ENCODE measurements around the gene SMIM5. TPM values are rescaled to one million over a fixed set of nuclear protein-coding genes. Genes with fewer than 3 reads are reported as not detected.
A peak's percentile ranks its signal among the peaks of the same experiment; 100 is the strongest.

SMIM5 gene, protein sequence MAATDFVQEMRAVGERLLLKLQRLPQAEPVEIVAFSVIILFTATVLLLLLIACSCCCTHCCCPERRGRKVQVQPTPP
- under 1 TPM in 3 of 4 donors, not detected in 1; 0.11 to 0.28 (median 0.17) TPM for total RNA-seq
- polyA plus RNA-seq: under 1 TPM; 0.17 to 0.92 (median 0.21) TPM
- long read RNA-seq, donor 1: 0 reads
- long read RNA-seq, donor 2: 0 reads

- 4 to 8% (median 7%) methylated on average over 16 to 19 of the region's 19 CpGs for WGBS, 3 donors
Measured at GRCh38 chr17:75632863-75633485, at the start of gene SMIM5. SMIM5 (plus strand) TSS chr17:75633434; CDS start chr17:75640202, 6,768 bp downstream.

DNA sequence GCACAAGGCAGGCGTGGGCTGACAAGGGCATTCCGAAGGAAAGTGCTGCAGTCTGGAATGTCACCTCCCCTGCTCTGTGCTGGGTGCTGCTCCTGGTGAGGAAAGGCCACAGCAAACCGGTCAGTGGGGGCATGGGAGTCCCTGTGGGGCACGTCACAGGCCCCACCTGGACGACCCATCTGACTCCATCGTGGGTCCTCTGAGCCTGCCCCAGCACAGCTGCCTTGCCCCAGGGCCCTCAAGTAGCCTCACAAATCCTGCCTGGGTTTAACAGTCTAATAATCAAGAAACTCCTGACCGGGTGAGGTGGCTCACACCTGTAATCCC lies 48.4 kb upstream of the SMIM5 start:
- DNase-seq (no peak), ATAC-seq (no peak)
- intact Hi-C loops (cut with DNase I): loop anchor here in 1 of 2 donors (5.0 kb wide), 1 partner anchor 68 kb away; the partner anchor contains the start of genes CASKIN2 and TSEN54
- no peak overlapping the region for H3K4me3 ChIP-seq
- no peaks in the 10 kb centered on the region for H3K36me3 ChIP-seq (ENCODE audit: insufficient read depth in 1 of 2, low read depth in 1 of 2)
- peaks cover 0 to 11% (median 6%) of the 10 kb centered on the region in 3 donors for H3K27me3 ChIP-seq (ENCODE audit: insufficient read depth in 3 of 3, low read length in 2 of 3)
- H3K27ac ChIP-seq: no peak overlapping the region
- 85 to 91% (median 87%) methylated on average over 7 of the region's 7 CpGs for WGBS, 3 donors
- peaks cover 2% of the 10 kb centered on the region for H3K4me1 ChIP-seq
- TF ChIP-seq CTCF (IDR thresholded peaks at IDR 0.05): no peak
- H3K9me3 ChIP-seq: no peaks in the 10 kb centered on the region

More at GRCh38 chr17:75632863-75633485, at the start of gene SMIM5:
- Histone ChIP-seq H3K36me3 (ENCODE audit: insufficient read depth in 1 of 2, low read depth in 1 of 2) (peaks cover 0 to 28% of the 10 kb centered on the region in 2 donors), H3K4me1 (peaks cover 46% of the 10 kb centered on the region), H3K27ac (peak within 1 kb of the TSS; percentile 78), H3K9me3 (no peaks in the 10 kb centered on the region), H3K27me3 (ENCODE audit: insufficient read depth in 3 of 3, low read length in 2 of 3) (no peaks in the 10 kb centered on the region), H3K4me3 (peak within 1 kb of the TSS; percentile 33)
- peak; percentile 90 to 95 for DNase-seq
- intact Hi-C loops (cut with DNase I): loop anchor here (1.0 to 5.0 kb wide), 4 partner anchors 44 to 206 kb away; no protein-coding TSS in a partner anchor
- peak; percentile 97 for TF ChIP-seq CTCF (IDR thresholded peaks at IDR 0.05)
- peak; percentile 75 to 88 (median 78) for ATAC-seq

DNA sequence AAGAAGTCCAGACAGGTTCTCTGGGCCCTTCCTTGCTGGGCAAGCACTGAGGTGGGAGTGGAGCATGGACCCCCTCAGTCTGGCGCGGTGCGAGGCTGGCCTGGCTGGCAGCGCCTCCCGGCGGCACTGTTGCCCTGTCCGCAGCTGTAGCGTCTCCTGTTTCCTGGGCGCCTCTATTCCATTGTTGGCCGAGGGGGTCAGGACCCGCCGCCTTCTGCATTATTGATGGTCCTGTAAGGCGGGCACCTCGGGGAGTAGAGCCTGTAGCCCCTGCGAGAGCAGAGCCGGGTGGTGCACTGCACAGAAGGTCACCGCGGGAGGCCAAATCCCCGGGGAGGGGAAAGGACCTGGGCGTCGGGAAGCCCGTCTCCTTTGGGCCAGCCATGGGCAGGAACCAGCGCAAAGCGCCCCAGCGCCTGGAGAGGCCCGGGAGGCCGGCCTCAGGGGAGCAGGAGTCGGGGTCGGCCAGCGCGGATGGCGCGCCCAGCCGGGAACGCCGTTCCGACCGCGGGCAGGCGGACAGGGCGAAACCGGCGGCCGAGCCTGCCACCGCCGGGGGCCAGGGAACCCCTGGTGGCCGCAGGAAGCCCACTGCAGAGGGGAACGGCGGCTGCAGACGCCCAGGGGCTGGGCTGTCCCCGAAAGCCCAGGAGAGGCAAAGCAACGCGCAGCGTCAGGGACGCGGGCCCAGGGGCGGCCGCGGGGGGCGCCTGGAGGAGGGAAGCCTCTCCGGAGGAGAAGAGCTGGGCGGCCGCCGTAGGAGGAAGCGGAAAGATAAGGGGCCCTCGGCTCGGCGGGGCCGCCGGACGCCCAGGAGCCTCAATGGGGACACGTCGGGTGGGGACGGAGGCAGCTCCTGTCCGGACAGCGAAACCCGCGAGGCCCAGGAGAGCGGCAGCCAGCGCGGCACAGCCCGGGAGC lies 45.3 kb upstream of the SMIM5 start, which contains the start of gene MYO15B:
Gene MYO15B, plus strand, starts transcription at position 126 of the 921 bp plus-strand sequence. Its CDS starts 258 bp downstream, at position 384.
- WGBS, 3 donors: 3 to 9% (median 4%) methylated on average over 58 to 82 of the region's 82 CpGs
- H3K9me3 ChIP-seq: no peaks in the 10 kb centered on the region
- peak; percentile 17 for TF ChIP-seq CTCF (IDR thresholded peaks at IDR 0.05)
- peaks cover 0 to 11% (median 6%) of the 10 kb centered on the region in 3 donors for H3K27me3 ChIP-seq (ENCODE audit: insufficient read depth in 3 of 3, low read length in 2 of 3)
- peak; percentile 68 to 78 for DNase-seq
- peak within 1 kb of the TSS; percentile 76 for H3K27ac ChIP-seq
- ATAC-seq: peak; percentile 9 to 31 (median 14)
- intact Hi-C loops (cut with DNase I): loop anchor here in 1 of 2 donors (2.0 to 5.0 kb wide), 2 partner anchors 71 to 161 kb away; partner anchors contain the start of genes CASKIN2 and TSEN54
- no peaks in the 10 kb centered on the region for H3K36me3 ChIP-seq (ENCODE audit: insufficient read depth in 1 of 2, low read depth in 1 of 2)
- H3K4me1 ChIP-seq: peaks cover 3% of the 10 kb centered on the region
- H3K4me3 ChIP-seq: peak within 1 kb of the TSS; percentile 76

- 1% methylated on average over 33 to 49 of the region's 49 CpGs for WGBS, 3 donors
- ATAC-seq: peak in 3 of 4 donors; percentile 2 to 18 (median 14)
- TF ChIP-seq CTCF (IDR thresholded peaks at IDR 0.05): no peak
Measured at GRCh38 chr17:75588596-75589011, 44.6 kb upstream of the SMIM5 start.

More at GRCh38 chr17:75588596-75589011, 44.6 kb upstream of the SMIM5 start:
- Histone ChIP-seq H3K4me3 (peak overlapping the region; percentile 76), H3K36me3 (ENCODE audit: insufficient read depth in 1 of 2, low read depth in 1 of 2) (no peaks in the 10 kb centered on the region), H3K4me1 (peaks cover 3% of the 10 kb centered on the region), H3K27ac (peak overlapping the region; percentile 76), H3K9me3 (no peaks in the 10 kb centered on the region), H3K27me3 (ENCODE audit: insufficient read depth in 3 of 3, low read length in 2 of 3) (peaks cover 0 to 11% (median 6%) of the 10 kb centered on the region in 3 donors)
- peak; percentile 64 to 72 for DNase-seq
- intact Hi-C loops (cut with DNase I): loop anchor here in 1 of 2 donors (2.0 to 5.0 kb wide), 2 partner anchors 71 to 162 kb away; partner anchors contain the start of genes CASKIN2 and TSEN54
